Smooth muscle cell (in vitro differentiated cells): ENCODE measurements around the gene CFH. TPM values are rescaled to one million over a fixed set of nuclear protein-coding genes. Genes with fewer than 3 reads are reported as not detected.

Source experiments
- DNase-seq: peaks from one replicate; lab custom pipeline; 2025; ENCODE audit not compliant: unreplicated experiment; lab: John Stamatoyannopoulos, UW
- H2AFZ ChIP-seq: fragments of 200-600 bp; sonication (generic); 2 replicates; pipeline ENCODE4 v1.6.0; 2016; ENCODE audit warnings: antibody characterized with exemption, low read depth, mild to moderate bottlenecking
- H3F3A ChIP-seq: fragments of 200-600 bp; sonication (generic); 2 replicates; pipeline ENCODE4 v1.6.0; 2017; ENCODE audit warnings: antibody characterized with exemption, low read depth
- H3K27ac ChIP-seq: fragments of 200-600 bp; sonication (generic); 2 replicates; pipeline ENCODE4 v1.5.1; 2016; ENCODE audit warnings: low read depth, mild to moderate bottlenecking
- H3K27me3 ChIP-seq: fragments of 200-600 bp; sonication (generic); 2 replicates; pipeline ENCODE4 v1.6.1; 2016; ENCODE audit warnings: low read depth, mild to moderate bottlenecking
- H3K36me3 ChIP-seq: fragments of 200-600 bp; sonication (generic); 2 replicates; pipeline ENCODE4 v1.5.1; 2016; ENCODE audit warnings: low read depth
- H3K4me1 ChIP-seq: fragments of 200-600 bp; sonication (generic); 2 replicates; pipeline ENCODE4 v1.5.1; 2016; ENCODE audit warnings: low read depth
- H3K4me2 ChIP-seq: fragments of 200-600 bp; sonication (generic); 2 replicates; pipeline ENCODE4 v1.6.0; 2016; ENCODE audit warnings: mild to moderate bottlenecking
- H3K4me3 ChIP-seq: fragments of 200-600 bp; sonication (generic); 2 replicates; pipeline ENCODE4 v1.5.1; 2016; ENCODE audit warnings: mild to moderate bottlenecking
- H3K79me2 ChIP-seq: fragments of 200-600 bp; sonication (generic); 2 replicates; pipeline ENCODE4 v1.6.0; 2016; ENCODE audit warnings: low read depth, mild to moderate bottlenecking
- H3K9ac ChIP-seq: fragments of 200-600 bp; sonication (generic); 2 replicates; pipeline ENCODE4 v1.6.0; 2016; ENCODE audit warnings: low read depth
- H3K9me3 ChIP-seq: fragments of 200-600 bp; sonication (generic); replicated peaks from 2 replicates; pipeline ENCODE4 v1.5.1; 2016; ENCODE audit warnings: low read depth
- H4K20me1 ChIP-seq: fragments of 200-600 bp; sonication (generic); 2 replicates; pipeline ENCODE4 v1.6.0; 2016; ENCODE audit warnings: low read depth
- CTCF ChIP-seq: fragments of 200-600 bp; sonication (generic); IDR thresholded peaks from 2 replicates; pipeline ENCODE4 v1.5.1; 2017; ENCODE audit warnings: borderline replicate concordance, mild to moderate bottlenecking, antibody characterized with exemption; ENCODE audit not compliant: insufficient read depth, poor library complexity, severe bottlenecking
- WGBS: methylation state at CpG from one replicate; pipeline ENCODE4 v1.1.7; 2016; ENCODE audit warnings: low lambda C conversion rate; 5-methylcytosine and 5-hydroxymethylcytosine counted together
- polyA plus RNA-seq: library from polyadenylated mRNA; unstranded; fragments of >200 nt; fragmentation: Nextera tagmentation; extraction: Ambion mirVana; gene quantifications from 2 replicates; pipeline ENCODE4 v1.2.1, GENCODE V29; 2016
- total RNA-seq: library from RNA; depleted of rRNA; stranded (reverse); fragments of >200 nt; gene quantifications from 2 replicates; pipeline ENCODE4 v1.2.3, GENCODE V29; 2014

Gene CFH
- total and polyA plus RNA-seq, 2 experiments from 2014 or later, result 71.2 to 99.5 TPM

- H3K79me2 ChIP-seq, result no peaks in the 10 kb centered on the region
- H3K36me3 ChIP-seq, result peaks cover 3% of the 10 kb centered on the region
- no peak overlapping the region for H3K27ac ChIP-seq
- no peaks in the 10 kb centered on the region for H4K20me1 ChIP-seq
- DNase-seq, result no peak
- no peak overlapping the region for H3K4me2 ChIP-seq
- no peak overlapping the region for H3K9ac ChIP-seq
- 34% methylated on average over 3 of the region's 3 CpGs for WGBS
- no peak overlapping the region for H2AFZ ChIP-seq
- H3K9me3 ChIP-seq, result no peaks in the 10 kb centered on the region
- H3F3A ChIP-seq, result no peaks in the 10 kb centered on the region
- H3K4me3 ChIP-seq, result no peak overlapping the region
- TF ChIP-seq CTCF, result no peak
- H3K27me3 ChIP-seq, result no peaks in the 10 kb centered on the region
- no peaks in the 10 kb centered on the region for H3K4me1 ChIP-seq
Measured at GRCh38 chr1:196678510-196678884, 26.7 kb downstream of the CFH start.

- 88% methylated on average over 2 of the region's 2 CpGs for WGBS
Measured at GRCh38 chr1:196680107-196680506, 28.3 kb downstream of the CFH start.

GRCh38 chr1:196684476-196684875 is 32.6 kb downstream of the CFH start:
- 96% methylated on average over 4 of the region's 4 CpGs for WGBS
- Histone ChIP-seq H3K4me2 (no peak overlapping the region), H3K9ac (no peak overlapping the region), H3K9me3 (no peaks in the 10 kb centered on the region), H3K27ac (no peak overlapping the region), H3K4me1 (no peaks in the 10 kb centered on the region), H3F3A (no peaks in the 10 kb centered on the region), H3K27me3 (no peaks in the 10 kb centered on the region), H3K79me2 (no peaks in the 10 kb centered on the region), H3K4me3 (no peak overlapping the region), H3K36me3 (peaks cover 5% of the 10 kb centered on the region), H2AFZ (no peak overlapping the region), H4K20me1 (no peaks in the 10 kb centered on the region)
- DNase-seq, result no peak
- no peak for TF ChIP-seq CTCF

More at GRCh38 chr1:196680107-196680506, 28.3 kb downstream of the CFH start:
- Histone ChIP-seq H3F3A (no peaks in the 10 kb centered on the region), H3K4me2 (no peak overlapping the region), H3K27ac (no peak overlapping the region), H3K4me3 (no peak overlapping the region), H3K9me3 (no peaks in the 10 kb centered on the region), H3K36me3 (peaks cover 3% of the 10 kb centered on the region), H4K20me1 (no peaks in the 10 kb centered on the region), H2AFZ (no peak overlapping the region), H3K9ac (no peak overlapping the region), H3K79me2 (no peaks in the 10 kb centered on the region), H3K4me1 (no peaks in the 10 kb centered on the region), H3K27me3 (no peaks in the 10 kb centered on the region)
- TF ChIP-seq CTCF, result no peak
- no peak for DNase-seq

- WGBS, result 97% methylated on average over 1 of the region's 1 CpG
- Histone ChIP-seq H3K27ac (no peak overlapping the region), H3K4me2 (no peak overlapping the region), H2AFZ (no peak overlapping the region), H3K79me2 (no peaks in the 10 kb centered on the region), H3K36me3 (peaks cover 5% of the 10 kb centered on the region), H3F3A (no peaks in the 10 kb centered on the region), H4K20me1 (no peaks in the 10 kb centered on the region), H3K4me1 (no peaks in the 10 kb centered on the region), H3K9ac (no peak overlapping the region), H3K4me3 (no peak overlapping the region), H3K27me3 (no peaks in the 10 kb centered on the region), H3K9me3 (no peaks in the 10 kb centered on the region)
- DNase-seq, result no peak
- TF ChIP-seq CTCF, result no peak
Measured at GRCh38 chr1:196685506-196685905, 33.7 kb downstream of the CFH start.
